H1 (cell line): ENCODE results near the gene TCF7L1.

ENCODE experiments used
- EGR1 ChIP-seq: IDR thresholded peaks from 2 replicates; pipeline ENCODE4 v1.6.1; 2011; ENCODE audit warnings: low read depth, low read length, borderline replicate concordance
- EZH2 ChIP-seq: fragments of 200-600 bp; sonication (generic); IDR thresholded peaks from 2 replicates; pipeline ENCODE4 v1.7.1; 2012; ENCODE audit warnings: low read depth, mild to moderate bottlenecking, moderate library complexity, low read length, inconsistent platforms; ENCODE audit not compliant: severe bottlenecking
- MAFK ChIP-seq: IDR thresholded peaks from 2 replicates; pipeline ENCODE4 v1.6.1; 2012; ENCODE audit warnings: low read depth, mild to moderate bottlenecking, improper control_type of control experiment, low read length
- RAD21 ChIP-seq, 2 experiments: IDR thresholded peaks in 1 of 2; conservative IDR thresholded peaks in 1 of 2; 2 replicates each; pipeline ENCODE4 v1.6.1; 2011; ENCODE audit warnings: low read depth in 2 of 2, low read length in 2 of 2, improper control_type of control experiment in 1 of 2, inconsistent platforms in 1 of 2, mild to moderate bottlenecking in 1 of 2, moderate library complexity in 1 of 2
- ZNF274 ChIP-seq: IDR thresholded peaks from 2 replicates; pipeline ENCODE4 v1.7.0; 2012; ENCODE audit warnings: low read length, borderline replicate concordance; ENCODE audit errors: extremely low read depth
- TF ChIP-seq, protein P1 (sequence below), 3 experiments: IDR thresholded peaks; 1 replicate in 2 of 3; 2 replicates in 1 of 3; pipeline versions ENCODE4 v1.5.1 to v1.6.1; 2011; ENCODE audit warnings: low read length in 3 of 3, mild to moderate bottlenecking in 3 of 3, inconsistent platforms in 2 of 3, low read depth in 1 of 3, moderate library complexity in 1 of 3; ENCODE audit not compliant: insufficient read depth in 1 of 3; ENCODE audit errors: control extremely low read depth in 1 of 3
- TF ChIP-seq, protein P2 (sequence below): IDR thresholded peaks from 2 replicates; pipeline ENCODE4 v1.6.1; 2011; ENCODE audit warnings: low read depth, mild to moderate bottlenecking, low read length; ENCODE audit not compliant: insufficient read depth

DNA sequence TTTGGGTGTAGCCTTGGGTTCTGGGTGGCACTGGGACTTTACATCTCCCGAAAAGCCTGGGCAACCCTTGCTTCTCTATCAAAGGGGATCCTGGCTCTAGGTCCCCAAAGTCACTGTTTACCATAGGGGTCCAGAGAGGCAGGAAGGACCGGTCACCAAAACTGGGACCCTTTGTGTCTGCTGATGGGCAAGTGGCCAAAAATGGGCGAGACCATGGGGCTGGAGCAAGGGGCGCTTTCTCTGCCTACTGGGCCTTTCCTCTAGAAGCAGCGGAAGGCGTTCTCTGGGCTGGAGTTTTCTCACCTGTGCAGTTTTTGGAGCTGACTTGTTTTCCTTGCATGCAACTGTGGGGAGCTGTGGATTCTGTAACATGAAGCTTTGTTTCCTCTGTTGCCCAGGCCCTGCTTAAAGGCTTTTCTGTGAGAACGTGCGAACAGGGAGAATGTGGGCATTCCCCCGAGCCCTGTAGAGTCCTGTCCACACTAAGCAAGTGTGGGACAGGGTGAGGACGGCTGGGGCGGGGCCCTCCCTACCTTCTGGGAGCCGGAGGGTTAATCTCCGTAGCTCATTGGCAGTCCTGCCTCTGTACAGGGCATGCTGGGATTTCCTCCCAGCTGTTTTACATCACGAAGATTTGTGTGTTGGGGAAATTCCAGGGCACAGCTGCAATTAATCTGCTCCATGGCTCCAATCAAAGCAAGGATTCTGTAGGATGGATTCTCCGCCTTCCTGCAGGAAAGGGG is 144.4 kb downstream of the TCF7L1 start:
- TF ChIP-seq, protein P1, sequence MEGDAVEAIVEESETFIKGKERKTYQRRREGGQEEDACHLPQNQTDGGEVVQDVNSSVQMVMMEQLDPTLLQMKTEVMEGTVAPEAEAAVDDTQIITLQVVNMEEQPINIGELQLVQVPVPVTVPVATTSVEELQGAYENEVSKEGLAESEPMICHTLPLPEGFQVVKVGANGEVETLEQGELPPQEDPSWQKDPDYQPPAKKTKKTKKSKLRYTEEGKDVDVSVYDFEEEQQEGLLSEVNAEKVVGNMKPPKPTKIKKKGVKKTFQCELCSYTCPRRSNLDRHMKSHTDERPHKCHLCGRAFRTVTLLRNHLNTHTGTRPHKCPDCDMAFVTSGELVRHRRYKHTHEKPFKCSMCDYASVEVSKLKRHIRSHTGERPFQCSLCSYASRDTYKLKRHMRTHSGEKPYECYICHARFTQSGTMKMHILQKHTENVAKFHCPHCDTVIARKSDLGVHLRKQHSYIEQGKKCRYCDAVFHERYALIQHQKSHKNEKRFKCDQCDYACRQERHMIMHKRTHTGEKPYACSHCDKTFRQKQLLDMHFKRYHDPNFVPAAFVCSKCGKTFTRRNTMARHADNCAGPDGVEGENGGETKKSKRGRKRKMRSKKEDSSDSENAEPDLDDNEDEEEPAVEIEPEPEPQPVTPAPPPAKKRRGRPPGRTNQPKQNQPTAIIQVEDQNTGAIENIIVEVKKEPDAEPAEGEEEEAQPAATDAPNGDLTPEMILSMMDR (IDR thresholded peaks at IDR 0.05; ENCODE audit: control extremely low read depth in 1 of 3, insufficient read depth in 1 of 3, low read depth in 1 of 3, low read length in 3 of 3): no peak
- TF ChIP-seq, protein P2, sequence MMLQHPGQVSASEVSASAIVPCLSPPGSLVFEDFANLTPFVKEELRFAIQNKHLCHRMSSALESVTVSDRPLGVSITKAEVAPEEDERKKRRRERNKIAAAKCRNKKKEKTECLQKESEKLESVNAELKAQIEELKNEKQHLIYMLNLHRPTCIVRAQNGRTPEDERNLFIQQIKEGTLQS: no peak
- TF ChIP-seq MAFK: no peak
- no peak for TF ChIP-seq EGR1
- no peak for TF ChIP-seq ZNF274
- no peak for TF ChIP-seq EZH2
- TF ChIP-seq RAD21 (IDR thresholded peaks at IDR 0.05 in 1 of 2, conservative IDR thresholded peaks at IDR 0.05 in 1 of 2; ENCODE audit: low read depth in 2 of 2, low read length in 2 of 2): no peak
